Aorta (tissue), 5 donors: Measurements from ENCODE around the gene GDPD3. TPM values are rescaled to one million over a fixed set of nuclear protein-coding genes. Genes with fewer than 3 reads are reported as not detected.

ENCODE experiments used
- ATAC-seq: fragments of 200-7000 bp; cut with Tn5 transposase; one replicate; pipeline ENCODE4 v1.9.1; 2022; ENCODE audit warnings: moderate library complexity; ENCODE audit not compliant: low FRiP score
- DNase-seq, 2 donors: peaks; one replicate each; pipeline ENCODE4 v3.0.0-alpha.2; 2020
- H3K27ac ChIP-seq, 2 donors: one replicate each; pipeline ENCODE4 v1.5.1; 2013; ENCODE audit warnings: low read length in 2 of 2, mild to moderate bottlenecking in 2 of 2, moderate library complexity in 2 of 2, control low read depth in 1 of 2, inconsistent platforms in 1 of 2, low read depth in 1 of 2
- H3K27me3 ChIP-seq, 2 donors: one replicate each; pipeline ENCODE4 v1.6.1; 2013; ENCODE audit warnings: control low read depth in 1 of 2, low read length in 1 of 2, mild to moderate bottlenecking in 1 of 2, moderate library complexity in 1 of 2; ENCODE audit not compliant: insufficient read depth in 2 of 2, control insufficient read depth in 1 of 2
- H3K36me3 ChIP-seq, 2 donors: one replicate each; pipeline ENCODE4 v1.6.1; 2013; ENCODE audit warnings: control low read depth in 1 of 2, low read length in 1 of 2, mild to moderate bottlenecking in 1 of 2; ENCODE audit not compliant: insufficient read depth in 2 of 2, control insufficient read depth in 1 of 2
- H3K4me1 ChIP-seq, 2 donors: one replicate each; pipeline ENCODE4 v1.6.1; 2013; ENCODE audit warnings: low read length in 2 of 2, control low read depth in 1 of 2, mild to moderate bottlenecking in 1 of 2, moderate library complexity in 1 of 2; ENCODE audit not compliant: insufficient read depth in 2 of 2, control insufficient read depth in 1 of 2
- H3K4me3 ChIP-seq, 2 donors: one replicate each; pipeline ENCODE4 v1.5.1; 2013; ENCODE audit warnings: low read length in 2 of 2, control low read depth in 1 of 2, mild to moderate bottlenecking in 1 of 2
- H3K9me3 ChIP-seq: one replicate; pipeline ENCODE4 v1.6.1; 2013; ENCODE audit warnings: mild to moderate bottlenecking, low read length; ENCODE audit not compliant: control insufficient read depth
- whole genome bisulfite sequencing, 2 donors: extraction: QIAGEN DNeasy Blood & Tissue Kit; methylation state at CpG; one replicate each; pipeline ENCODE4 v1.1.7; 2013; 5-methylcytosine and 5-hydroxymethylcytosine counted together
- intact Hi-C, 2 donors: fragments of 100-400 bp; cut with DNase I; formaldehyde crosslinking; loops; one replicate each; pipeline versions ENCODE4 v1.14.2 to v1.15.0; 2022
- polyA plus RNA-seq, 2 donors: library from polyadenylated mRNA; stranded (reverse); fragments of 200-250 nt; gene quantifications; one replicate each; pipeline ENCODE4 v1.2.3, GENCODE V29; 2013
- total RNA-seq, 2 donors: library from RNA; stranded (reverse); fragmentation: NEBNext Ultra II Directional; extraction: Animal tissue kit (Norgen Biotek cat#: 25700); gene quantifications; one replicate each; pipeline ENCODE4 v1.2.1, GENCODE V29; 2021
- donor health status: healthy with polysubstance abuse.
- donor health status: Bipolar disorder and iron deficiency.
- donor health status: DM: no; HTN: no; CAD: no.
- donor health status: DM: no; HTN: no; CAD: no.
- donor health status: DM: yes; HTN: yes; CAD: no.

GDPD3 gene
- total and polyA plus RNA-seq, 4 donors = 2.1 to 22.8 (median 12.1) TPM

DNA sequence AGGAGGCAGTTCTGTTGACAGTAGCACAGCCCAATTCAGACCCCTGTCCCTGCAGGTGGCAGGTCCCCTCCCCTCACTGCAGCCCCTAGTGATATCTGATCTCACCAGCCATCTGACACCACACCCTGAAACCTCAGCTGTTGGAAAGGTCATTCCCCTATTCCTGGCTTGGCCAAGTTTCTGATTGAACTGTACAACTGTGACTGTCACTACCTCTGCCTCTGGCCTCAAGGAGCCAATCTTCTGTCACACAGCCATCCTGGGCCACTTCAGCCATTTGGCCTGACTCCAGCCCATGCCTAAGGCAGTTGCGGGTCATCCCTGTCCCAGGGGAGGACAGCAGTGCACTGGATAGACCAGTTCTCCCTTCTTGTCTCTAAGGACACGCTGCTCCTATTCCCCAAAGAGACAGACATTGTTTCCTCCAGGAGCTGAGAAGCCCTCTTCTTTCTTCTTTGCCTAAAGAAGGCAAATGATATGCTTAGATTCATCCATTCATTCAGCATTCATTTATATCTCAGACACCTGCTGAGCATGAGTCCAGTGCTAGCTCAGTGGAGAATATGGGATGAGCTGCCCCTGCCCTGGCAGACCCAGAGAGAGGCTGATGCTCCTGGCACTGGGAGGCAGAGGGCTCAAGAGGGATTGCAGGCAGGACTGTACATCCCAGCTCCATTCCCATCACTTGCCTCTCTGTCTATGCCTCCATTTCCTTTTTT is 52.3 kb downstream of the GDPD3 start:
- Histone ChIP-seq H3K36me3 (no peaks in the 10 kb centered on the region), H3K27ac (peak overlapping the region in 1 of 2 donors; percentile 28), H3K27me3 (no peaks in the 10 kb centered on the region), H3K4me3 (no peak overlapping the region), H3K9me3 (no peaks in the 10 kb centered on the region), H3K4me1 (no peaks in the 10 kb centered on the region)
- intact Hi-C loops = loop anchor here in 1 of 2 donors (5.0 to 10.0 kb wide), 2 partner anchors 61 to 344 kb away; partner anchors contain the start of genes MAPK3 and ZNF771
- DNase-seq = no peak
- no peak for ATAC-seq
- WGBS, 2 donors = 63 to 66% methylated on average over 2 of the region's 2 CpGs

DNA sequence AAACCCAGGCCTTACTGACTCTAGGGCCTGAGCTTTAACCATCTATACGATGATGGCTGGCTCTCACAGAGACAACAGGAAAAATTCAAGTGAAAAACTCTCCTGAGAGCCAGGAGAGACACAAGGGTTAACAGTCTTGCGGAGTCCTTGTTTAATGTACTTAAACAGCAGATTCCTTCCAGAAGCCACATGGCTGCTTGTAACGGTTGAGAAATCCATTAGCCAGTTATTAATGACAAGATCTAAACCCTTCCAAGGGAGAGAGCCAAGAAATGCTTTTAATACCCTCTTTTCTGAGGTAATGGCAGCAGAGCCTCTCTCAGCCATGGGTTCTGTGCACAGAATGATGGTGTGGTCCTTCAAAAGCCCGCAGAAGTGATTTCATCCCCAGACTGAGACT is 53.0 kb downstream of the GDPD3 start:
- intact Hi-C loops = loop anchor here in 1 of 2 donors (5.0 to 10.0 kb wide), 2 partner anchors 62 to 344 kb away; partner anchors contain the start of genes MAPK3 and ZNF771
- DNase-seq = no peak

DNA sequence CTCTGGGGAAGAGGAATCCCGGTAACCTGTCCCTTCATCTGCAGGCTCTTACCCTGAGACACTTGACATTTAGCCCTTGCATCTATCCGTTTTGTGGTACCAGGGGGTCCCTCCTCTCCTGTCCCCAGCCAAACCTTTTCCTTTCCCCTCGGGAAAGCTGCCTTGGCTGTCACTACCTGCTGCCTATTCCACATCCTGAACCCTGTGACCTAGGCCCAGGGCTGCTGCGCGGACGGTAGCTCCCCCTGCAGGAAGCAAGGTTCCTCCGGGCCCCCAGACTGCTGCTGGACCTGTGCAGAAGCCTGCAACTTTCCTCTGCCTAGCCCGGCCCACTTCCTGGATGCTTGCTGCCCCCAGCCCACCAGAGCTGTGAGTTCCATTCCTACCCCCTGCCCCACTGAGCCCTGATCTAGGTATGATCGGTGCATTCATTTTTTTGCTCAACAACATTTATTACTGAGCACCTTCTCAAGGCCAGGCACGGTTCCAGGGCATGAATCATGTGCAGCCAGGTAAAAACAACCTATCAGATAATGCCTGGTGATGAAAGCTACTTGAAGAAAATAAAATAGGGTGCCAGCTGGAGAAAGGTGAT is 58.3 kb downstream of the GDPD3 start:
- Histone ChIP-seq H3K27me3 (no peaks in the 10 kb centered on the region), H3K9me3 (no peaks in the 10 kb centered on the region), H3K4me3 (no peak overlapping the region), H3K36me3 (no peaks in the 10 kb centered on the region), H3K4me1 (no peaks in the 10 kb centered on the region), H3K27ac (no peak overlapping the region)
- DNase-seq = no peak
- 57 to 60% methylated on average over 10 of the region's 10 CpGs for WGBS, 2 donors
- intact Hi-C loops = no loop called here
- ATAC-seq = no peak

More for the DNA sequence above, 53.0 kb downstream of the GDPD3 start:
- Histone ChIP-seq H3K27me3 (no peaks in the 10 kb centered on the region), H3K9me3 (no peaks in the 10 kb centered on the region), H3K4me3 (no peak overlapping the region), H3K27ac (no peak overlapping the region), H3K36me3 (no peaks in the 10 kb centered on the region), H3K4me1 (no peaks in the 10 kb centered on the region)
- no peak for ATAC-seq
- 88% methylated on average over 4 of the region's 4 CpGs for WGBS, 2 donors

Other genes with a start within 250 kb of the GDPD3 start
- 1 to 10 TPM in 1 of 2 donors, under 1 TPM in 1; 0.71 to 1.4 TPM for gene SEZ6L2, start 214.0 kb downstream of the GDPD3 start, total RNA-seq
- under 1 TPM; 0.56 to 0.63 TPM for gene SEZ6L2, start 214.0 kb downstream of the GDPD3 start, polyA plus RNA-seq
- gene ASPHD1, start 213.0 kb downstream of the GDPD3 start, total RNA-seq = under 1 TPM; 0.39 to 0.48 TPM
- under 1 TPM in 1 of 2 donors, not detected in 1; 0.46 TPM for gene ASPHD1, start 213.0 kb downstream of the GDPD3 start, polyA plus RNA-seq
- 10 to 100 TPM; 25.0 to 31.4 TPM for gene KCTD13, start 187.3 kb downstream of the GDPD3 start, total RNA-seq
- 10 to 100 TPM in 1 of 2 donors, 1 to 10 TPM in 1; 5.3 to 20.8 TPM for gene KCTD13, start 187.3 kb downstream of the GDPD3 start, polyA plus RNA-seq
- gene TMEM219, start 151.5 kb downstream of the GDPD3 start, total RNA-seq = 100 to 1,000 TPM in 1 of 2 donors, 10 to 100 TPM in 1; 88.0 to 115 TPM
- 100 to 1,000 TPM; 189 to 244 TPM for gene TMEM219, start 151.5 kb downstream of the GDPD3 start, polyA plus RNA-seq
- 10 to 100 TPM; 37.5 to 57.7 TPM for gene TAOK2, start 139.7 kb downstream of the GDPD3 start, total RNA-seq
- 10 to 100 TPM in 1 of 2 donors, 1 to 10 TPM in 1; 7.6 to 24.2 TPM for gene TAOK2, start 139.7 kb downstream of the GDPD3 start, polyA plus RNA-seq
- 1 to 10 TPM; 7.9 to 8.8 TPM for gene HIRIP3, start 117.9 kb downstream of the GDPD3 start, total RNA-seq
- gene HIRIP3, start 117.9 kb downstream of the GDPD3 start, polyA plus RNA-seq = 10 to 100 TPM; 13.3 to 23.6 TPM
- 10 to 100 TPM; 46.1 to 73.1 TPM for gene INO80E, start 117.3 kb downstream of the GDPD3 start, total RNA-seq
- 100 to 1,000 TPM in 1 of 2 donors, 10 to 100 TPM in 1; 51.0 to 108 TPM for gene INO80E, start 117.3 kb downstream of the GDPD3 start, polyA plus RNA-seq
- gene DOC2A, start 102.5 kb downstream of the GDPD3 start, total RNA-seq = 1 to 10 TPM in 1 of 2 donors, under 1 TPM in 1; 0.23 to 1.8 TPM
- gene DOC2A, start 102.5 kb downstream of the GDPD3 start, polyA plus RNA-seq = under 1 TPM in 1 of 2 donors, not detected in 1; 0.08 TPM
- gene C16orf92, start 90.3 kb downstream of the GDPD3 start, total RNA-seq = not detected
- not detected for gene C16orf92, start 90.3 kb downstream of the GDPD3 start, polyA plus RNA-seq
- gene TLCD3B, start 82.3 kb downstream of the GDPD3 start, total RNA-seq = not detected
- not detected for gene TLCD3B, start 82.3 kb downstream of the GDPD3 start, polyA plus RNA-seq
- 100 to 1,000 TPM; 791 to 861 TPM for gene ALDOA, start 47.8 kb downstream of the GDPD3 start, total RNA-seq
- 100 to 1,000 TPM; 494 to 621 TPM for gene ALDOA, start 47.8 kb downstream of the GDPD3 start, polyA plus RNA-seq
- 10 to 100 TPM; 50.2 to 51.0 TPM for gene PPP4C, start 37.5 kb downstream of the GDPD3 start, total RNA-seq
- 10 to 100 TPM; 58.0 to 70.3 TPM for gene PPP4C, start 37.5 kb downstream of the GDPD3 start, polyA plus RNA-seq
- gene TBX6, start 21.6 kb downstream of the GDPD3 start, total RNA-seq = 1 to 10 TPM in 1 of 2 donors, under 1 TPM in 1; 0.62 to 1.4 TPM
- gene TBX6, start 21.6 kb downstream of the GDPD3 start, polyA plus RNA-seq = 1 to 10 TPM in 1 of 2 donors, not detected in 1; 1.7 TPM
- gene YPEL3, start 17.3 kb downstream of the GDPD3 start, total RNA-seq = 10 to 100 TPM; 66.0 to 90.3 TPM
- gene YPEL3, start 17.3 kb downstream of the GDPD3 start, polyA plus RNA-seq = 100 to 1,000 TPM in 1 of 2 donors, 10 to 100 TPM in 1; 94.2 to 240 TPM
- 100 to 1,000 TPM in 1 of 2 donors, 10 to 100 TPM in 1; 95.0 to 138 TPM for gene MAPK3, start 9.7 kb upstream of the GDPD3 start, total RNA-seq
- 100 to 1,000 TPM; 110 to 135 TPM for gene MAPK3, start 9.7 kb upstream of the GDPD3 start, polyA plus RNA-seq
- 10 to 100 TPM; 38.4 to 42.8 TPM for gene CORO1A, start 70.1 kb upstream of the GDPD3 start, total RNA-seq
- 10 to 100 TPM; 12.8 to 48.2 TPM for gene CORO1A, start 70.1 kb upstream of the GDPD3 start, polyA plus RNA-seq
- 10 to 100 TPM; 31.3 to 52.1 TPM for gene BOLA2B, start 80.1 kb upstream of the GDPD3 start, total RNA-seq
- 100 to 1,000 TPM in 1 of 2 donors, 10 to 100 TPM in 1; 81.6 to 145 TPM for gene BOLA2B, start 80.1 kb upstream of the GDPD3 start, polyA plus RNA-seq
- 10 to 100 TPM; 19.8 to 38.9 TPM for gene SLX1A, start 80.3 kb upstream of the GDPD3 start, total RNA-seq
- gene SLX1A, start 80.3 kb upstream of the GDPD3 start, polyA plus RNA-seq = 10 to 100 TPM; 23.4 to 66.6 TPM
- gene SULT1A3, start 85.7 kb upstream of the GDPD3 start, total RNA-seq = 10 to 100 TPM in 1 of 2 donors, 1 to 10 TPM in 1; 6.6 to 29.7 TPM
- gene SULT1A3, start 85.7 kb upstream of the GDPD3 start, polyA plus RNA-seq = 10 to 100 TPM; 19.7 to 91.1 TPM
- 10 to 100 TPM; 19.5 to 25.8 TPM for gene NPIPB13, start 134.9 kb upstream of the GDPD3 start, total RNA-seq
- gene NPIPB13, start 134.9 kb upstream of the GDPD3 start, polyA plus RNA-seq = 1 to 10 TPM in 1 of 2 donors, under 1 TPM in 1; 0.13 to 8.5 TPM
- gene CD2BP2, start 241.8 kb upstream of the GDPD3 start, total RNA-seq = 10 to 100 TPM; 42.6 to 51.3 TPM
- 10 to 100 TPM; 23.4 to 51.1 TPM for gene CD2BP2, start 241.8 kb upstream of the GDPD3 start, polyA plus RNA-seq